Bronchial epithelial cell (primary cell): ENCODE data around the gene SEMA3F. TPM values are rescaled to one million over a fixed set of nuclear protein-coding genes. Genes with fewer than 3 reads are reported as not detected.
"Not testable (repeated sequence)": the region's sequence is repeated elsewhere in the genome, so short reads cannot be mapped to it uniquely, and the experiment has no call there.

Experiments
- DNase-seq: peaks from one replicate; pipeline ENCODE4 v3.0.0-alpha.2; 2010; ENCODE audit warnings: low read depth
- FAIRE-seq: peaks from 2 replicates; lab custom pipeline; 2011; peaks lifted over from hg19 to GRCh38; lab: Jason Lieb, UNC
- H3K27me3 ChIP-seq: 2 replicates; pipeline ENCODE4 v1.5.1; 2011; ENCODE audit warnings: low read length; ENCODE audit not compliant: control insufficient read depth, insufficient read depth
- H3K36me3 ChIP-seq: 2 replicates; pipeline ENCODE4 v1.5.1; 2011; ENCODE audit warnings: low read length; ENCODE audit not compliant: control insufficient read depth, insufficient read depth
- H3K4me3 ChIP-seq: 2 replicates; pipeline ENCODE4 v1.5.1; 2011; ENCODE audit warnings: mild to moderate bottlenecking, low read depth, low read length, control low read depth
- total RNA-seq: library from RNA; depleted of rRNA; stranded (reverse); fragments of >200 nt; gene quantifications from 2 replicates; pipeline ENCODE4 v1.2.1, GENCODE V29; 2014
- TF ChIP-seq, protein P1 (sequence below): IDR thresholded peaks from 2 replicates; pipeline ENCODE4 v1.5.1; 2011; ENCODE audit warnings: mild to moderate bottlenecking, moderate library complexity, low read length, control low read depth, inconsistent platforms; ENCODE audit not compliant: insufficient read depth, severe bottlenecking

SEMA3F gene
- total RNA-seq, 1 donor from 2014 or later = 35.5 TPM

DNA sequence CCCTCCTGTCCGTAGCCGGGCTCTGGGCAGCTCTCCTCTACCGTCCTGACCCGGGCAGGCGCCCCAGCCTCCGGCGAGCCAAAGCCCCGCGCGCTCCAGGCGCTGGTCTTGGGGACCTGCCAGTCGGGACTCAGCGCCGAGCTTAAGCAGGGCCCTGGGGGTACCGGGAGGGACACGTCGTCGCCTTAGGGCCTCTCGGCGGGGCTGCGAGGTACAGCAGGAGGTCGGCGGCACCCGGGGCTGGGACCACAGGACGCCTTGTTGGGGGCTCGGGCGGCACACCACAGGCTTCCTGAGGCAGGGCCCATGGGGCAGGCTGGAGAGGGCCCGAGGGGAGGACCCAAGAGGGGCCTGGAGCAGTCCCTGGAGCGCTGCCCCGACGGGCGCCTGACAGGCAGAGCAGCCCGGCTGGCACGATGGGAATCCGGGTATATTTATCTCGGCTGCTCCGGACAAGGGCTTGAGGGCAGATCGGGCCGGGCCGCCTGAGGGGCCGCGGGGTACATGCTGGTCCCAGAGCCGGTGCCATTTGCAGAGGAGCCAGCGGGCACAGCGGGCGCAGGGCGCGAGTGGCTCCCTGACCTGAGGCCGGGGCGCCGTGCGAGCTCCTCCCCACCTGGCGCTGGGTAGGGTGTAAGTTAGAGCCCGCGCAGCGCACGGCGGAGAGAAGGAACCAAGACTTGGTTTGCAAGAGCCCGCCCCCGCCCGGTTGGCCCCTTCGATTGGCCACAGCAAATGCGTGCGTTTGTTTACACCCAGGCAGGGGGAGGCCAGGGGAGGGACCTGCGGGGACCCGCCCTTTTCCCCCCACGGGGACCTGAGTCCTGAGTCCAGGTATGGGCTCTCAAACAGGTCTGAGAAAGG is 50.5 kb downstream of the SEMA3F start:
- DNase-seq = peak; percentile 22
- no peak for FAIRE-seq
- no peaks in the 10 kb centered on the region for H3K36me3 ChIP-seq
- no peak overlapping the region for H3K4me3 ChIP-seq
- H3K27me3 ChIP-seq = peaks cover 24% of the 10 kb centered on the region
- TF ChIP-seq, protein P1, sequence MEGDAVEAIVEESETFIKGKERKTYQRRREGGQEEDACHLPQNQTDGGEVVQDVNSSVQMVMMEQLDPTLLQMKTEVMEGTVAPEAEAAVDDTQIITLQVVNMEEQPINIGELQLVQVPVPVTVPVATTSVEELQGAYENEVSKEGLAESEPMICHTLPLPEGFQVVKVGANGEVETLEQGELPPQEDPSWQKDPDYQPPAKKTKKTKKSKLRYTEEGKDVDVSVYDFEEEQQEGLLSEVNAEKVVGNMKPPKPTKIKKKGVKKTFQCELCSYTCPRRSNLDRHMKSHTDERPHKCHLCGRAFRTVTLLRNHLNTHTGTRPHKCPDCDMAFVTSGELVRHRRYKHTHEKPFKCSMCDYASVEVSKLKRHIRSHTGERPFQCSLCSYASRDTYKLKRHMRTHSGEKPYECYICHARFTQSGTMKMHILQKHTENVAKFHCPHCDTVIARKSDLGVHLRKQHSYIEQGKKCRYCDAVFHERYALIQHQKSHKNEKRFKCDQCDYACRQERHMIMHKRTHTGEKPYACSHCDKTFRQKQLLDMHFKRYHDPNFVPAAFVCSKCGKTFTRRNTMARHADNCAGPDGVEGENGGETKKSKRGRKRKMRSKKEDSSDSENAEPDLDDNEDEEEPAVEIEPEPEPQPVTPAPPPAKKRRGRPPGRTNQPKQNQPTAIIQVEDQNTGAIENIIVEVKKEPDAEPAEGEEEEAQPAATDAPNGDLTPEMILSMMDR = no peak

DNA sequence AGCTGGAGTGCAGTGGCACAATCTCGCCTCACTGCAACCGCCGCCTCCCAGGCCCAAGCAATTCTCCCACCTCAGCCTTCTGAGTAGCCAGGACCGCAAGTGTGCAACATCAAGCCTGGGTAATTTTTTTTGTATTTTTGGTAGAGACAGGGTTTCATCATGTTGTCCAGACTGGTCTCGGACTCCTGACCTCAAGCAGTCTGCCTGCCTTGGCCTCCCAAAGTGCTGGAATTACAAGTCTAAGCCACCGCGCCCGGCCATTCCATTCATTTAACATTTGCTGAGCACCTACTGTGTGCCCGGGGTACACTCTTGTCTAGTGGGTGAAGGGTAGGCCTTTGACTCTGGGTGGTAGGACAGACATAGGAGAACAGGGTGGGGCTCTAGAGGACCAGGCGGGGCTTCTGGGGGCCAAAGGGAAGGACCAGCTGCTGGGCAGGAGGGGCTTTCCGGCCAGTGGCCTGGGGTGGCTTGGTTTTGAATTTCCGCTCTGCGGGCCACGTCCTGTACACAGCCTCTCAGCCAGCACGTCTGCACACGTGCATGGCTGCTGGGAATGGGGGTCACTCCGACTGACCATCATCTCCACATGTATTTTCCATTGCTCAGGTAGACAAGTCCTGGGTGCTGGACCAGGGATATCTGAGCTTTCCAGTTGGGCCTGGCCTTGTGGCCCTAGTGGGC is 52.4 kb downstream of the SEMA3F start:
- TF ChIP-seq, protein P1 = no peak
- Histone ChIP-seq H3K27me3 (peaks cover 21% of the 10 kb centered on the region), H3K36me3 (no peaks in the 10 kb centered on the region), H3K4me3 (no peak overlapping the region)
- no peak for FAIRE-seq
- DNase-seq = no peak

DNA sequence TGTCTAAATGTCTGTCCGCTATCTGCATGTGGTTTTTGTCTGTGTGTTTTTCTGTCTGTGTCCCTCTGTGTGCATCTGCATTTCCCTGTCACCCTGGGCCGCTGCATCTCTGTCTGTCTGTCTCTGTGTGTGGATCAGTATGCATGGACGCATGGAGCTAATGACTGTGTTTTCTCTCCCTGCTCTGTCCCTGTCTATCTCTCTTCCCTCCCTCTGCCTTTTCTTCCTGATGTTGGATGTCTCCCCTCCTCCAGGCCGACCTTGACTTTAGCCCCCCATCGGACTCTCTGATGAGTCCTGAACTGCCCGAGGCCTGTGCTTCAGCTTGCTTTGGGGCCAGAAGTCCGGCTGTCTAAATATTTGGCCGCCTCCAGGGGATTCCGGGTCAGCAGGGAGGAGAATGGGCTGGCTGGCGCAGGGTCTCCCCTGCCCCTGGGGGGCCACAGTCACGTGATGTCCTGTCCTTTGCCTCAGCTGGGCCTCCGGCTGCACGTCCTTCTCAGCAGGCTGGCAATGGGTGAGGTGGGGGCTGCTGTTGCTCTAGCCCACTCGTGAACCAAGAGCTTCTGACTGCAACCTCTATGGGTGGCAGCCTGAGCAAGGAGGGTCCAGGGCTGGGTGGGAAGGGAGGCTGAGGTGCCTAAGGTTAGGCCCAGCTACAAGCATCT is 53.7 kb downstream of the SEMA3F start:
- H3K27me3 ChIP-seq = peaks cover 17% of the 10 kb centered on the region
- no peaks in the 10 kb centered on the region for H3K36me3 ChIP-seq
- no peak for DNase-seq
- no peak overlapping the region for H3K4me3 ChIP-seq
- no peak for FAIRE-seq
- TF ChIP-seq, protein P1 = no peak

DNA sequence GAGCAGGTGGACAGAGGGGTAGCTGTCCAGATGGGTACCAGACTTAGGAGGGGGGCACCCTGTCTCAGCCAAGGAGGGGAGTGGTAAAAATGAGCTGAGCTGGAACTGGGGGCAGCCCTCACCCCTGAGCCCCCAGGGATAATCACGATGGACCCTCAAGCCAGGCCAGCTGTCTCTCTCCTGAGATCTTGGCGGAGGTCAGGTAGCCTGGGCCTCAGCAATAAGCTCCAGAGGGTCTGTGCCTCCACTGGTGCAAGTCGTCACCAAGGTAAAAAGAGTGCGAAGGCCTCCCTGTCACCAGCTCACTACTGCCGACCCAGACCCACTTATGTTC is 55.0 kb downstream of the SEMA3F start:
- FAIRE-seq (no peak), DNase-seq (no peak)
- H3K27me3 ChIP-seq = peaks cover 6% of the 10 kb centered on the region
- TF ChIP-seq, protein P1 = no peak
- no peak overlapping the region for H3K4me3 ChIP-seq
- no peaks in the 10 kb centered on the region for H3K36me3 ChIP-seq

DNA sequence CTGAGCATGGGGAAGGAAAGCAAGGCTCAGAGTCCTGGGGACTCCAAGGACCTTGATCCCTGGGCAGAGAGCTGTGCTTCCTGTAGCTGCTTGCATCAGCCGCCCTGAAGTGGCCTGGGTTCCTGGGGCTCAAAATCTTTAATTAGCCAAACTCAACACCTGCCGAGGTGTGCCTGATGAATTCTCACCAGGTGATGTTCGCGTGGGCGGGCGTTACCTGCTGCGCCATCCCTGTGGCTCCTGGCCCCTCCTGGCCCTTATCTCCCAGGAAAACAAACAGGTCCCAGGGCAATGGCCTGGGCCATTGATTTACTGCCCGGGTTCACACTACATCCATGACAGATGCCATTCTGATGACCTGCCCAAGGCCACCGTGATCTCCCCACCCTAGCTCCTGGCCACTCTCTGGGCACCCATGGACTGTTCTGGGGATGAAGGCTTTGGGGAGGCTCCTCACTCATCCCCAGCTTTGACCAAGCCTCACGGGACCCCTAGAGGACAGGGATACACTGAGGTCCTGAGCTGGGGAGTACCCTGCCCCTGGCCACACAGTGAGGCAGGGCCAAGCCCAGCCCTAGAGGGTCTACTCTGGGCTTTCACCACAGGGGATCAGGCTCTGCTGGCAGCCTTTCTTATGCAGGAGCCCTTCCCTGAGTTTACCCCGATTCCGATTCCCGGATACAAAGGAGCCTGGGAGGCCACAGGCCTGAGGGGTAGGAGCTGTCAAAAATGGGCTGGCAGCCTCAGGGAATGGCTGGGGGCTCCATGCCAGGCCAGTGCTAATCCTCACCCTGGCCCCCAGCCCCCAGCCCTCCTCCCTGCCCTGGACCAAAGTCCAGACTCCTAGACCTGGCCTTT is 55.6 kb downstream of the SEMA3F start:
- Histone ChIP-seq H3K4me3 (no peak overlapping the region), H3K27me3 (peaks cover under 1% of the 10 kb centered on the region), H3K36me3 (no peaks in the 10 kb centered on the region)
- TF ChIP-seq, protein P1 = no peak
- FAIRE-seq = no peak
- DNase-seq = no peak

DNA sequence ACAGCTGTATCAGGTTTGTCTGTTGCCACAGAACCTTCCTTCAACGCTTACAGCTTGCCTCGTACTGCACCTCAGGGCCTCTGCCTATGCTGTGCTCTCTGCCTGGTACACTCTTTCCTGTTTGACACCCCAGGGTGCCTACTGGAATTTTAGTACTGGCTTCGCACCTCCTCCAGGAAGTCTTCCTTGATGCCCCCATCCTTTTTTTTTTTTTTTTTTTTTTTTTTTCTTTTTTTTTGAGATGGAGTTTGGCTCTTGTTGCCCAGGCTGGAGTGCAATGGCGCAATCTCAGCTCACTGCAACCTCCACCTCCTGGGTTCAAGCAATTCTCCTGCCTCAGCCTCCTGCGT is 56.2 kb downstream of the SEMA3F start:
- not testable (repeated sequence) for H3K4me3 ChIP-seq, H3K27me3 ChIP-seq, H3K36me3 ChIP-seq, FAIRE-seq, DNase-seq
